Endothelial cell of umbilical vein (primary cell): ENCODE data around the gene NLGN2.

ENCODE experiments used
- CTCF ChIP-seq, 2 donors: IDR thresholded peaks; 1 replicate in 1 of 2; 2 replicates in 1 of 2; pipeline ENCODE4 v1.5.1; 2011; ENCODE audit warnings: low read length in 2 of 2, mild to moderate bottlenecking in 2 of 2, moderate library complexity in 2 of 2, control low read depth in 1 of 2, inconsistent platforms in 1 of 2, low read depth in 1 of 2; ENCODE audit not compliant: insufficient read depth in 1 of 2; ENCODE audit errors: extremely low read depth in 1 of 2
- EZH2 ChIP-seq: IDR thresholded peaks from 2 replicates; pipeline ENCODE4 v1.6.1; 2012; ENCODE audit warnings: borderline replicate concordance, low read depth, mild to moderate bottlenecking, moderate library complexity, low read length, inconsistent platforms; ENCODE audit not compliant: severe bottlenecking
- FOS ChIP-seq: IDR thresholded peaks from 2 replicates; pipeline ENCODE4 v1.6.1; 2011; ENCODE audit warnings: mild to moderate bottlenecking, low read length, moderate library complexity, borderline replicate concordance; ENCODE audit not compliant: insufficient read depth
- JUN ChIP-seq: IDR thresholded peaks from 2 replicates; pipeline ENCODE4 v1.6.1; 2011; ENCODE audit warnings: borderline replicate concordance, low read depth; ENCODE audit not compliant: insufficient read length, insufficient read depth
- MAX ChIP-seq: IDR thresholded peaks from 2 replicates; pipeline ENCODE4 v1.6.1; 2011; ENCODE audit not compliant: insufficient read depth, insufficient read length
- MYC ChIP-seq: IDR thresholded peaks from one replicate; pipeline ENCODE4 v1.6.1; 2011; ENCODE audit warnings: mild to moderate bottlenecking, low read depth, low read length
- POLR2A ChIP-seq: IDR thresholded peaks from 2 replicates; pipeline ENCODE4 v1.6.1; 2012; ENCODE audit warnings: low read depth, mild to moderate bottlenecking, control low read depth, low read length
- POLR2AphosphoS5 ChIP-seq: IDR thresholded peaks from 2 replicates; pipeline ENCODE4 v1.6.1; 2012; ENCODE audit warnings: low read depth, mild to moderate bottlenecking, control low read depth, low read length, moderate library complexity; ENCODE audit not compliant: insufficient read depth

- no peak for TF ChIP-seq POLR2AphosphoS5
- no peak for TF ChIP-seq MAX
- no peak for TF ChIP-seq CTCF (IDR thresholded peaks at IDR 0.05; ENCODE audit: extremely low read depth in 1 of 2, insufficient read depth in 1 of 2, low read depth in 1 of 2, low read length in 2 of 2)
- no peak for TF ChIP-seq POLR2A
- TF ChIP-seq EZH2 = no peak
- TF ChIP-seq MYC = no peak
- no peak for TF ChIP-seq FOS
- no peak for TF ChIP-seq JUN
These were observed 5.8 kb downstream of the NLGN2 start for GRCh38 chr17:7413346-7413985.
